Lung (tissue), 12 donors: ENCODE measurements around the gene IL12A. TPM values are rescaled to one million over a fixed set of nuclear protein-coding genes. Genes with fewer than 3 reads are reported as not detected.

Experiments used
- ATAC-seq: fragments of 200-7000 bp; cut with Tn5 transposase; one replicate; pipeline ENCODE4 v1.9.1; 2020; ENCODE audit warnings: moderate number of reproducible peaks; ENCODE audit not compliant: insufficient read depth, low FRiP score
- DNase-seq, 3 donors: peaks; one replicate each; pipeline ENCODE4 v3.0.0-alpha.2; 2013 to 2017
- H3K27ac ChIP-seq, 2 donors: one replicate each; pipeline ENCODE4 v1.5.1; 2013; ENCODE audit warnings: mild to moderate bottlenecking in 2 of 2, moderate library complexity in 2 of 2, control low read depth in 1 of 2, inconsistent platforms in 1 of 2, low read depth in 1 of 2, low read length in 1 of 2
- H3K27me3 ChIP-seq, 3 donors: one replicate each; pipeline ENCODE4 v1.5.1; 2013; ENCODE audit warnings: low read length in 2 of 3; ENCODE audit not compliant: control insufficient read depth in 3 of 3, insufficient read depth in 3 of 3
- H3K36me3 ChIP-seq, 4 donors: one replicate each; pipeline ENCODE4 v1.5.1; 2013; ENCODE audit warnings: low read length in 4 of 4, mild to moderate bottlenecking in 1 of 4, moderate library complexity in 1 of 4; ENCODE audit not compliant: control insufficient read depth in 4 of 4, insufficient read depth in 4 of 4
- H3K4me1 ChIP-seq, 5 donors: one replicate each; pipeline ENCODE4 v1.5.1; 2013; ENCODE audit warnings: low read length in 5 of 5, mild to moderate bottlenecking in 2 of 5, moderate library complexity in 1 of 5; ENCODE audit not compliant: control insufficient read depth in 5 of 5, insufficient read depth in 5 of 5
- H3K4me3 ChIP-seq: one replicate; pipeline ENCODE4 v1.5.1; 2013; ENCODE audit warnings: mild to moderate bottlenecking, control low read depth, moderate library complexity
- H3K9ac ChIP-seq, 2 donors: one replicate each; pipeline ENCODE4 v1.5.1; 2013; ENCODE audit warnings: low read length in 2 of 2, control low read depth in 1 of 2; ENCODE audit not compliant: insufficient read depth in 1 of 2
- H3K9me3 ChIP-seq, 4 donors: one replicate each; pipeline ENCODE4 v1.5.1; 2013; ENCODE audit warnings: low read length in 3 of 4, mild to moderate bottlenecking in 1 of 4, moderate library complexity in 1 of 4; ENCODE audit not compliant: control insufficient read depth in 4 of 4, insufficient read depth in 3 of 4
- WGBS, 2 donors: extraction: QIAGEN DNeasy Blood & Tissue Kit; methylation state at CpG; one replicate each; pipeline ENCODE4 v1.1.7; 2013; 5-methylcytosine and 5-hydroxymethylcytosine counted together
- polyA plus RNA-seq, 2 donors: library from polyadenylated mRNA; stranded (reverse); fragments of 200-250 nt; gene quantifications; one replicate each; pipeline ENCODE4 v1.2.1, GENCODE V29; 2013
- total RNA-seq, 2 donors: library from RNA; depleted of rRNA in 1 of 2; stranded (reverse); fragments of >200 nt in 1 of 2; gene quantifications; one replicate each; pipeline ENCODE4 v1.2.1, GENCODE V29; 2014 to 2021
- TF ChIP-seq, protein P1 (sequence below): IDR thresholded peaks from 2 replicates; pipeline ENCODE4 v1.5.1; 2012; ENCODE audit warnings: mild to moderate bottlenecking; ENCODE audit errors: control extremely low read depth, extremely low read depth
- donor health status: control.
- donor health status: control.
- donor health status: Bipolar disorder and iron deficiency.
- donor health status: healthy.
- donor health status: DM: yes; HTN: yes; CAD: no.

Gene IL12A
- total and polyA plus RNA-seq, 4 donors: 0.67 to 3.3 (median 1.9) TPM

DNA sequence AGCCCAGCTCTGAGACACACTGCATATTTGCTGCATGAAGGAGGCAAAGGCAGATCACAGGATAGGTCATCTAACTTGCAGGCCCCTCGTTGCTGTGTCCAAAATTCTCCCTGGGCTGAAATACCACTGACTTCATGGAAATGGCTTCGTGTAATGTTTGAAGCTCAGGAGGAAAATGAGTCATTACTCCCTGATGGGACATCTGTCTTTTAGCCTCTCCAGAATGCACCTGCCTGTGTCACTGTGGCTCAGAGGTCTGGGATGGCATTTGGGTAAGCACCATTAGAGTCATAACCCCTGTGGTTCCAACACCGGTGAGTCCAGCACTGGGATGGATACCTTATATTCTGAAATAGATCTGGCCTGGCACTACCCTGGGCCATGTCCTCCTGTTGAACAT, 51.5 kb downstream of the IL12A start:
- peaks cover 0 to 24% (median 9%) of the 10 kb centered on the region in 3 donors for H3K27me3 ChIP-seq
- no peak overlapping the region for H3K4me3 ChIP-seq
- TF ChIP-seq, protein P1, sequence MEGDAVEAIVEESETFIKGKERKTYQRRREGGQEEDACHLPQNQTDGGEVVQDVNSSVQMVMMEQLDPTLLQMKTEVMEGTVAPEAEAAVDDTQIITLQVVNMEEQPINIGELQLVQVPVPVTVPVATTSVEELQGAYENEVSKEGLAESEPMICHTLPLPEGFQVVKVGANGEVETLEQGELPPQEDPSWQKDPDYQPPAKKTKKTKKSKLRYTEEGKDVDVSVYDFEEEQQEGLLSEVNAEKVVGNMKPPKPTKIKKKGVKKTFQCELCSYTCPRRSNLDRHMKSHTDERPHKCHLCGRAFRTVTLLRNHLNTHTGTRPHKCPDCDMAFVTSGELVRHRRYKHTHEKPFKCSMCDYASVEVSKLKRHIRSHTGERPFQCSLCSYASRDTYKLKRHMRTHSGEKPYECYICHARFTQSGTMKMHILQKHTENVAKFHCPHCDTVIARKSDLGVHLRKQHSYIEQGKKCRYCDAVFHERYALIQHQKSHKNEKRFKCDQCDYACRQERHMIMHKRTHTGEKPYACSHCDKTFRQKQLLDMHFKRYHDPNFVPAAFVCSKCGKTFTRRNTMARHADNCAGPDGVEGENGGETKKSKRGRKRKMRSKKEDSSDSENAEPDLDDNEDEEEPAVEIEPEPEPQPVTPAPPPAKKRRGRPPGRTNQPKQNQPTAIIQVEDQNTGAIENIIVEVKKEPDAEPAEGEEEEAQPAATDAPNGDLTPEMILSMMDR: no peak
- 64 to 66% methylated on average over 3 of the region's 3 CpGs for WGBS, 2 donors
- H3K9ac ChIP-seq: no peak overlapping the region
- DNase-seq (no peak), ATAC-seq (no peak)
- no peaks in the 10 kb centered on the region for H3K36me3 ChIP-seq
- H3K27ac ChIP-seq: no peak overlapping the region
- H3K4me1 ChIP-seq: peaks cover 0 to 4% (median 0%) of the 10 kb centered on the region in 5 donors
- peaks cover 0 to 10% (median 1%) of the 10 kb centered on the region in 4 donors for H3K9me3 ChIP-seq

DNA sequence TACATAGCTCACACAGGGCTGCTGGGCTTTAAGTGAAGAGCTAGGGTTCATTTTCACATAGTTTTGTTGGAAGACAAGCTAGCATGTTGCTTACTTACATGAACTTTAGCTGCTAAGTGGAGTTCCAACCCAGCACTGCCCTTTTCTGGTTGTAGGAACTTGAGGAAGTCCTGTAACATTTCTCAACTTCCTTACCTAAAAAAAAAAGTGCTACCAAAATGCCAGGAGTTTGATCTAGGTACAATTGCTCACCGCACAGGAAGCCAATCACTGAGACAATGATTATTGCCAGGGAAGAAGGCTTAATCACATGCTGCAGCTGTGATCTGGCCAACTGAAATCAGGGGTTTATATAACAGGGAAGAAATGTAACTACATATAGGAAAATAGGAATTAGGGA, 52.8 kb downstream of the IL12A start:
- H3K36me3 ChIP-seq: no peaks in the 10 kb centered on the region
- no peak overlapping the region for H3K27ac ChIP-seq
- peaks cover 0 to 10% (median 1%) of the 10 kb centered on the region in 4 donors for H3K9me3 ChIP-seq
- TF ChIP-seq, protein P1: no peak
- WGBS, 2 donors: 32 to 45% methylated on average over 1 of the region's 1 CpG
- no peak overlapping the region for H3K4me3 ChIP-seq
- no peak for DNase-seq
- no peak for ATAC-seq
- no peak overlapping the region for H3K9ac ChIP-seq
- peaks cover 0 to 24% (median 9%) of the 10 kb centered on the region in 3 donors for H3K27me3 ChIP-seq
- peaks cover 0 to 4% (median 0%) of the 10 kb centered on the region in 5 donors for H3K4me1 ChIP-seq

DNA sequence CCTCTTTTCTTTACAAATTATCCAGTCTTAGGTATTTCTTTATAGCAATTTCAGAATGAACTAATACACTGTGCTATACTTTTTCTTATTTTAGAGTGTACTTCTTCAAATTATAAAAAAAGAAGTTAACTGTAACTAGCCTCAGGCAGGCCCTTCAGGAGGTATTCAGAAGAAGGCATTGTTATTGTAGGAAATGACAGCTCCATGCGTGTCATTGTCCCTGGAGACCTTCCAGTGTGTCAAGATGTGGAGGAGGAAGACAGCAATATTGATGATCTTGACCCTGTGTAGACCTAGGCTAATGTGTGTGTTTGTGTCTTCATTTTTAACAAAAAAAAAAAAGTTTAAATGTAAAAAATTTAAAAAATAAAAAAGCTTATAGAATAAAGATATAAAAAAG, 55.5 kb downstream of the IL12A start:
- DNase-seq (no peak), ATAC-seq (no peak)
- Histone ChIP-seq H3K9me3 (peaks cover 0 to 7% (median 1%) of the 10 kb centered on the region in 4 donors), H3K36me3 (no peaks in the 10 kb centered on the region), H3K27me3 (peaks cover 0 to 15% (median 1%) of the 10 kb centered on the region in 3 donors), H3K27ac (no peak overlapping the region), H3K4me1 (no peaks in the 10 kb centered on the region), H3K9ac (no peak overlapping the region), H3K4me3 (no peak overlapping the region)
- TF ChIP-seq, protein P1: no peak
- WGBS, 2 donors: 30 to 48% methylated on average over 1 of the region's 1 CpG

Other genes with a start within 250 kb of the IL12A start
- 10 to 100 TPM; 12.4 to 19.6 TPM for gene SCHIP1, start 149.0 kb upstream of the IL12A start, total RNA-seq
- 10 to 100 TPM in 1 of 2 donors, 1 to 10 TPM in 1; 6.9 to 15.2 TPM for gene SCHIP1, start 149.0 kb upstream of the IL12A start, polyA plus RNA-seq
- gene C3orf80, start 236.6 kb downstream of the IL12A start, total RNA-seq: 1 to 10 TPM in 1 of 2 donors, under 1 TPM in 1; 0.91 to 3.3 TPM
- gene C3orf80, start 236.6 kb downstream of the IL12A start, polyA plus RNA-seq: under 1 TPM; 0.23 to 0.77 TPM